ENCODE measurements around the gene IQSEC2.

GRCh38 chrX:53265771-53266574, 15.4 kb downstream of the IQSEC2 start:
- TF ChIP-seq ATF2 (CRISPR knock-in tag; IDR thresholded peaks at IDR 0.05; ENCODE audit: borderline replicate concordance, low read depth) (no peak), CTCF (IDR thresholded peaks at IDR 0.05) (no peak), SMAD4 (CRISPR knock-in tag; IDR thresholded peaks at IDR 0.05) (no peak)
- TF ChIP-seq, protein P1, sequence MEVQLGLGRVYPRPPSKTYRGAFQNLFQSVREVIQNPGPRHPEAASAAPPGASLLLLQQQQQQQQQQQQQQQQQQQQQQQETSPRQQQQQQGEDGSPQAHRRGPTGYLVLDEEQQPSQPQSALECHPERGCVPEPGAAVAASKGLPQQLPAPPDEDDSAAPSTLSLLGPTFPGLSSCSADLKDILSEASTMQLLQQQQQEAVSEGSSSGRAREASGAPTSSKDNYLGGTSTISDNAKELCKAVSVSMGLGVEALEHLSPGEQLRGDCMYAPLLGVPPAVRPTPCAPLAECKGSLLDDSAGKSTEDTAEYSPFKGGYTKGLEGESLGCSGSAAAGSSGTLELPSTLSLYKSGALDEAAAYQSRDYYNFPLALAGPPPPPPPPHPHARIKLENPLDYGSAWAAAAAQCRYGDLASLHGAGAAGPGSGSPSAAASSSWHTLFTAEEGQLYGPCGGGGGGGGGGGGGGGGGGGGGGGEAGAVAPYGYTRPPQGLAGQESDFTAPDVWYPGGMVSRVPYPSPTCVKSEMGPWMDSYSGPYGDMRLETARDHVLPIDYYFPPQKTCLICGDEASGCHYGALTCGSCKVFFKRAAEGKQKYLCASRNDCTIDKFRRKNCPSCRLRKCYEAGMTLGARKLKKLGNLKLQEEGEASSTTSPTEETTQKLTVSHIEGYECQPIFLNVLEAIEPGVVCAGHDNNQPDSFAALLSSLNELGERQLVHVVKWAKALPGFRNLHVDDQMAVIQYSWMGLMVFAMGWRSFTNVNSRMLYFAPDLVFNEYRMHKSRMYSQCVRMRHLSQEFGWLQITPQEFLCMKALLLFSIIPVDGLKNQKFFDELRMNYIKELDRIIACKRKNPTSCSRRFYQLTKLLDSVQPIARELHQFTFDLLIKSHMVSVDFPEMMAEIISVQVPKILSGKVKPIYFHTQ (CRISPR knock-in tag; IDR thresholded peaks at IDR 0.05) = no peak
